Measurements from ENCODE around the gene TEX264.

The TEX264 gene

GRCh38 chr3:51688206-51688600, 17.2 kb downstream of the TEX264 start:
- H3K9me3 ChIP-seq (ENCODE audit: control extremely low read depth in 1 of 5, control insufficient read depth in 4 of 5, insufficient read depth in 2 of 5, low read depth in 1 of 5, low read length in 4 of 5) = no peaks in the 10 kb centered on the region
- POLR2A ChIA-PET = no interaction called here
- WGBS (ENCODE audit: insufficient coverage) = no CpG with 5 or more reads among the region's 3 CpGs
- no peak for DNase-seq
- H3K4me3 ChIP-seq (ENCODE audit: control insufficient read depth in 1 of 7, extremely low read depth in 1 of 7, insufficient read depth in 4 of 7, low read depth in 2 of 7, low read length in 6 of 7) = no peak overlapping the region
- H3K4me1 ChIP-seq (ENCODE audit: control extremely low read depth in 1 of 4, control insufficient read depth in 4 of 4, insufficient read depth in 4 of 4, low read length in 3 of 4) = peaks cover 3 to 66% (median 50%) of the 10 kb centered on the region in 4 experiments
- no peaks in the 10 kb centered on the region for H3K27me3 ChIP-seq (replicated peaks in 2 of 5; ENCODE audit: control insufficient read depth in 4 of 5, insufficient read depth in 5 of 5, low read length in 4 of 5)
- H3K27ac ChIP-seq (ENCODE audit: insufficient read depth in 1 of 2, low read depth in 1 of 2, low read length in 2 of 2, poor library complexity in 1 of 2, severe bottlenecking in 2 of 2) = no peak overlapping the region
- peaks cover 2 to 48% (median 31%) of the 10 kb centered on the region in 4 experiments for H3K36me3 ChIP-seq (ENCODE audit: control insufficient read depth in 4 of 4, insufficient read depth in 4 of 4, low read length in 3 of 4)
- CTCF ChIA-PET = interaction anchor here (0.8 to 12.0 kb wide), 3 partner anchors 19 to 187 kb away, joined by 3 to 214 read pairs (median 3); partner anchors contain the start of gene TEX264

DNA sequence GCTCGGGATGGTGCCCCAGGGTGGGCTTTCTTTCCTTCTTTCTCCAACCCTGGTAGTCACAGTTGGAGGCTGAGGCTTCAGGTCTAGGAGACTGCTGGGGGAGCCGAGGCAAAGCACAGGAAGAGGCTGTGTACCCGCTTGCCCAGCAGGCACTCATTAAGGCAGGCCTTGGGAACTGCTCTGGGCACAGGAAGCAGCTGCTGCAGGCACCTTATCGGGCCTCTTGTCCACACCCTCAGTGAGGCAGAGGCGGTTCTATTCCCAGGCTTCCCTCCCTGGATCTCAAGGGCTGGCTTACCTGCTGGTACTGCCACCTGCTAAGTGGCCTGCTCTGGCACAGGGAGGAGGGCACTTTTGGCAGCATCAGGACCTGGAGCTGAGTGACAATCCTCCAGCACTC, 20.0 kb downstream of the TEX264 start:
- H3K9me3 ChIP-seq (ENCODE audit: control extremely low read depth in 1 of 5, control insufficient read depth in 4 of 5, insufficient read depth in 2 of 5, low read depth in 1 of 5, low read length in 4 of 5) = no peaks in the 10 kb centered on the region
- DNase-seq = no peak
- no peak overlapping the region for H3K4me3 ChIP-seq (ENCODE audit: control insufficient read depth in 1 of 7, extremely low read depth in 1 of 7, insufficient read depth in 4 of 7, low read depth in 2 of 7, low read length in 6 of 7)
- CTCF ChIA-PET = interaction anchor here (1.1 to 12.0 kb wide), 3 partner anchors 8 to 22 kb away, joined by 3 to 214 read pairs (median 4); partner anchors contain the start of gene TEX264
- H3K4me1 ChIP-seq (ENCODE audit: control extremely low read depth in 1 of 4, control insufficient read depth in 4 of 4, insufficient read depth in 4 of 4, low read length in 3 of 4) = peaks cover 0 to 38% (median 22%) of the 10 kb centered on the region in 4 experiments
- no peak overlapping the region for H3K27ac ChIP-seq (ENCODE audit: insufficient read depth in 1 of 2, low read depth in 1 of 2, low read length in 2 of 2, poor library complexity in 1 of 2, severe bottlenecking in 2 of 2)
- peaks cover 2 to 52% (median 39%) of the 10 kb centered on the region in 4 experiments for H3K36me3 ChIP-seq (ENCODE audit: control insufficient read depth in 4 of 4, insufficient read depth in 4 of 4, low read length in 3 of 4)
- POLR2A ChIA-PET = no interaction called here
- WGBS (ENCODE audit: insufficient coverage) = 63% methylated on average over 5 of the region's 5 CpGs
- H3K27me3 ChIP-seq (replicated peaks in 2 of 5; ENCODE audit: control insufficient read depth in 4 of 5, insufficient read depth in 5 of 5, low read length in 4 of 5) = no peaks in the 10 kb centered on the region

- no peaks in the 10 kb centered on the region for H3K27me3 ChIP-seq (replicated peaks in 2 of 5; ENCODE audit: control insufficient read depth in 4 of 5, insufficient read depth in 5 of 5, low read length in 4 of 5)
- no peak overlapping the region for H3K27ac ChIP-seq (ENCODE audit: insufficient read depth in 1 of 2, low read depth in 1 of 2, low read length in 2 of 2, poor library complexity in 1 of 2, severe bottlenecking in 2 of 2)
- ChIA-PET CTCF (interaction anchor here (0.9 to 1.6 kb wide), 4 partner anchors 17 to 28 kb away, joined by 3 to 4 read pairs (median 3); no protein-coding TSS in a partner anchor), POLR2A (no interaction called here)
- no peak for DNase-seq
- H3K4me1 ChIP-seq (ENCODE audit: control extremely low read depth in 1 of 4, control insufficient read depth in 4 of 4, insufficient read depth in 4 of 4, low read length in 3 of 4) = peaks cover 0 to 28% (median 13%) of the 10 kb centered on the region in 4 experiments
- H3K9me3 ChIP-seq (ENCODE audit: control extremely low read depth in 1 of 5, control insufficient read depth in 4 of 5, insufficient read depth in 2 of 5, low read depth in 1 of 5, low read length in 4 of 5) = no peaks in the 10 kb centered on the region
- 93% methylated on average over 2 of the region's 3 CpGs for WGBS (ENCODE audit: insufficient coverage)
- H3K36me3 ChIP-seq (ENCODE audit: control insufficient read depth in 4 of 4, insufficient read depth in 4 of 4, low read length in 3 of 4) = peaks cover 2 to 58% (median 48%) of the 10 kb centered on the region in 4 experiments
- no peak overlapping the region for H3K4me3 ChIP-seq (ENCODE audit: control insufficient read depth in 1 of 7, extremely low read depth in 1 of 7, insufficient read depth in 4 of 7, low read depth in 2 of 7, low read length in 6 of 7)
Observed at GRCh38 chr3:51691949-51692348, 20.9 kb downstream of the TEX264 start.

GRCh38 chr3:51692980-51693395, 21.9 kb downstream of the TEX264 start:
- peaks cover 0 to 18% (median 5%) of the 10 kb centered on the region in 4 experiments for H3K4me1 ChIP-seq (ENCODE audit: control extremely low read depth in 1 of 4, control insufficient read depth in 4 of 4, insufficient read depth in 4 of 4, low read length in 3 of 4)
- peaks cover 2 to 64% (median 55%) of the 10 kb centered on the region in 4 experiments for H3K36me3 ChIP-seq (ENCODE audit: control insufficient read depth in 4 of 4, insufficient read depth in 4 of 4, low read length in 3 of 4)
- WGBS (ENCODE audit: insufficient coverage) = 96% methylated on average over 5 of the region's 8 CpGs
- POLR2A ChIA-PET = no interaction called here
- H3K9me3 ChIP-seq (ENCODE audit: control extremely low read depth in 1 of 5, control insufficient read depth in 4 of 5, insufficient read depth in 2 of 5, low read depth in 1 of 5, low read length in 4 of 5) = no peaks in the 10 kb centered on the region
- no peaks in the 10 kb centered on the region for H3K27me3 ChIP-seq (replicated peaks in 2 of 5; ENCODE audit: control insufficient read depth in 4 of 5, insufficient read depth in 5 of 5, low read length in 4 of 5)
- DNase-seq = no peak
- no peak overlapping the region for H3K4me3 ChIP-seq (ENCODE audit: control insufficient read depth in 1 of 7, extremely low read depth in 1 of 7, insufficient read depth in 4 of 7, low read depth in 2 of 7, low read length in 6 of 7)
- CTCF ChIA-PET = no interaction called here
- no peak overlapping the region for H3K27ac ChIP-seq (ENCODE audit: insufficient read depth in 1 of 2, low read depth in 1 of 2, low read length in 2 of 2, poor library complexity in 1 of 2, severe bottlenecking in 2 of 2)

GRCh38 chr3:51696954-51697353, 25.9 kb downstream of the TEX264 start:
- Histone ChIP-seq H3K9me3 (ENCODE audit: control extremely low read depth in 1 of 5, control insufficient read depth in 4 of 5, insufficient read depth in 2 of 5, low read depth in 1 of 5, low read length in 4 of 5) (no peaks in the 10 kb centered on the region), H3K4me3 (ENCODE audit: control insufficient read depth in 1 of 7, extremely low read depth in 1 of 7, insufficient read depth in 4 of 7, low read depth in 2 of 7, low read length in 6 of 7) (no peak overlapping the region), H3K4me1 (ENCODE audit: control extremely low read depth in 1 of 4, control insufficient read depth in 4 of 4, insufficient read depth in 4 of 4, low read length in 3 of 4) (no peaks in the 10 kb centered on the region), H3K36me3 (ENCODE audit: control insufficient read depth in 4 of 4, insufficient read depth in 4 of 4, low read length in 3 of 4) (peaks cover 0 to 78% (median 65%) of the 10 kb centered on the region in 4 experiments), H3K27me3 (replicated peaks in 2 of 5; ENCODE audit: control insufficient read depth in 4 of 5, insufficient read depth in 5 of 5, low read length in 4 of 5) (no peaks in the 10 kb centered on the region), H3K27ac (ENCODE audit: insufficient read depth in 1 of 2, low read depth in 1 of 2, low read length in 2 of 2, poor library complexity in 1 of 2, severe bottlenecking in 2 of 2) (no peak overlapping the region)
- no peak for DNase-seq
- 94% methylated on average over 10 of the region's 10 CpGs for WGBS (ENCODE audit: insufficient coverage)
- ChIA-PET POLR2A (no interaction called here), CTCF (interaction anchor here (1.0 kb wide), 1 partner anchor 52 kb away, joined by 3 read pairs; no protein-coding TSS in a partner anchor)

DNA sequence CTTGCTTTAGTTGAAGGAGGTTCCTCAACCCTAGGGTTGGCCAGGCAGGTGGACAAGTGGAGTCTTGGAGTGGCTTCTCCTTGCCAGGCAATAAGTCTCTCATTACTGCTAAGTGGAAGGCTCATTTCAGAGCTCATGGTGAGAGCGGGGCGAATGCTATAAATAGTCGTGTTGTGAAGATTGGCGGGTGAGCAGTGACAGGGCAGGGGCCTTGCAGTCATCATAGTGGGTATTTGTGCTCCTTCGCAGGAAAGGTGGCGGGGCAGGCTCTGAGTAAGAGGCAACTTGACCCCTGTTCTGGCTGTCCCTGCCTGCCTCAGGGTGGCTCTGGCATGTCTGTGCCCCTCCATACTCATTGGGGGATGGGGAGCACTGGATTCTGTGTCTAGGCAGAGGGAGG, 27.2 kb downstream of the TEX264 start:
- DNase-seq = no peak
- Histone ChIP-seq H3K4me3 (ENCODE audit: control insufficient read depth in 1 of 7, extremely low read depth in 1 of 7, insufficient read depth in 4 of 7, low read depth in 2 of 7, low read length in 6 of 7) (no peak overlapping the region), H3K27me3 (replicated peaks in 2 of 5; ENCODE audit: control insufficient read depth in 4 of 5, insufficient read depth in 5 of 5, low read length in 4 of 5) (no peaks in the 10 kb centered on the region), H3K36me3 (ENCODE audit: control insufficient read depth in 4 of 4, insufficient read depth in 4 of 4, low read length in 3 of 4) (peaks cover 0 to 78% (median 56%) of the 10 kb centered on the region in 4 experiments), H3K27ac (ENCODE audit: insufficient read depth in 1 of 2, low read depth in 1 of 2, low read length in 2 of 2, poor library complexity in 1 of 2, severe bottlenecking in 2 of 2) (no peak overlapping the region), H3K9me3 (ENCODE audit: control extremely low read depth in 1 of 5, control insufficient read depth in 4 of 5, insufficient read depth in 2 of 5, low read depth in 1 of 5, low read length in 4 of 5) (no peaks in the 10 kb centered on the region), H3K4me1 (ENCODE audit: control extremely low read depth in 1 of 4, control insufficient read depth in 4 of 4, insufficient read depth in 4 of 4, low read length in 3 of 4) (no peaks in the 10 kb centered on the region)
- ChIA-PET POLR2A (no interaction called here), CTCF (interaction anchor here (0.7 to 1.2 kb wide), 3 partner anchors 9 to 23 kb away, joined by 3 to 5 read pairs (median 4); no protein-coding TSS in a partner anchor)
- 97% methylated on average over 6 of the region's 6 CpGs for WGBS (ENCODE audit: insufficient coverage)

GRCh38 chr3:51700403-51700802, 29.4 kb downstream of the TEX264 start:
- H3K36me3 ChIP-seq (ENCODE audit: control insufficient read depth in 4 of 4, insufficient read depth in 4 of 4, low read length in 3 of 4) = peaks cover 3 to 85% (median 54%) of the 10 kb centered on the region in 4 experiments
- DNase-seq = no peak
- no peaks in the 10 kb centered on the region for H3K9me3 ChIP-seq (ENCODE audit: control extremely low read depth in 1 of 5, control insufficient read depth in 4 of 5, insufficient read depth in 2 of 5, low read depth in 1 of 5, low read length in 4 of 5)
- H3K27me3 ChIP-seq (replicated peaks in 2 of 5; ENCODE audit: control insufficient read depth in 4 of 5, insufficient read depth in 5 of 5, low read length in 4 of 5) = no peaks in the 10 kb centered on the region
- WGBS (ENCODE audit: insufficient coverage) = no CpG with 5 or more reads among the region's 2 CpGs
- POLR2A ChIA-PET = no interaction called here
- H3K4me1 ChIP-seq (ENCODE audit: control extremely low read depth in 1 of 4, control insufficient read depth in 4 of 4, insufficient read depth in 4 of 4, low read length in 3 of 4) = no peaks in the 10 kb centered on the region
- no peak overlapping the region for H3K27ac ChIP-seq (ENCODE audit: insufficient read depth in 1 of 2, low read depth in 1 of 2, low read length in 2 of 2, poor library complexity in 1 of 2, severe bottlenecking in 2 of 2)
- H3K4me3 ChIP-seq (ENCODE audit: control insufficient read depth in 1 of 7, extremely low read depth in 1 of 7, insufficient read depth in 4 of 7, low read depth in 2 of 7, low read length in 6 of 7) = no peak overlapping the region
- CTCF ChIA-PET = no interaction called here

All from common myeloid progenitor, CD34-positive (primary cell).